Type B pancreatic cell (in vitro differentiated cells): Measurements from ENCODE around the gene PLA2G2A. TPM values are rescaled to one million over a fixed set of nuclear protein-coding genes. Genes with fewer than 3 reads are reported as not detected.

Experiments
- DNase-seq: peaks from one replicate; pipeline ENCODE4 v3.0.0; 2021; ENCODE audit warnings: mixed read lengths; ENCODE audit not compliant: unreplicated experiment; ENCODE audit errors: extremely low spot score
- H3K27ac Mint-ChIP-seq: 2 replicates; pipeline ENCODE4 v1.8.0; 2021; ENCODE audit warnings: mild to moderate bottlenecking, mixed read lengths
- H3K27me3 Mint-ChIP-seq: 2 replicates; pipeline ENCODE4 v1.8.0; 2021; ENCODE audit warnings: mixed read lengths
- H3K36me3 Mint-ChIP-seq: 2 replicates; pipeline ENCODE4 v1.8.0; 2021; ENCODE audit warnings: mixed read lengths
- H3K4me1 Mint-ChIP-seq: one replicate; pipeline ENCODE4 v1.8.0; 2021; ENCODE audit warnings: mixed read lengths; ENCODE audit not compliant: unreplicated experiment
- H3K4me3 Mint-ChIP-seq: 2 replicates; pipeline ENCODE4 v1.8.0; 2021; ENCODE audit warnings: mild to moderate bottlenecking, mixed read lengths
- H3K9me3 Mint-ChIP-seq: 2 replicates; pipeline ENCODE4 v1.8.0; 2021; ENCODE audit warnings: mixed read lengths
- total RNA-seq: library from RNA; stranded (reverse); gene quantifications from 2 replicates; pipeline ENCODE4 v1.2.1, GENCODE V29; 2021; ENCODE audit warnings: low replicate concordance
- TF ChIP-seq, protein P1 (sequence below): fragments of 200-600 bp; sonication (generic); conservative IDR thresholded peaks from 2 replicates; pipeline ENCODE4 v1.5.0; 2021; ENCODE audit warnings: antibody characterized with exemption, mild to moderate bottlenecking

Gene PLA2G2A
- total RNA-seq, 1 donor from 2014 or later: 53.2 TPM

DNA sequence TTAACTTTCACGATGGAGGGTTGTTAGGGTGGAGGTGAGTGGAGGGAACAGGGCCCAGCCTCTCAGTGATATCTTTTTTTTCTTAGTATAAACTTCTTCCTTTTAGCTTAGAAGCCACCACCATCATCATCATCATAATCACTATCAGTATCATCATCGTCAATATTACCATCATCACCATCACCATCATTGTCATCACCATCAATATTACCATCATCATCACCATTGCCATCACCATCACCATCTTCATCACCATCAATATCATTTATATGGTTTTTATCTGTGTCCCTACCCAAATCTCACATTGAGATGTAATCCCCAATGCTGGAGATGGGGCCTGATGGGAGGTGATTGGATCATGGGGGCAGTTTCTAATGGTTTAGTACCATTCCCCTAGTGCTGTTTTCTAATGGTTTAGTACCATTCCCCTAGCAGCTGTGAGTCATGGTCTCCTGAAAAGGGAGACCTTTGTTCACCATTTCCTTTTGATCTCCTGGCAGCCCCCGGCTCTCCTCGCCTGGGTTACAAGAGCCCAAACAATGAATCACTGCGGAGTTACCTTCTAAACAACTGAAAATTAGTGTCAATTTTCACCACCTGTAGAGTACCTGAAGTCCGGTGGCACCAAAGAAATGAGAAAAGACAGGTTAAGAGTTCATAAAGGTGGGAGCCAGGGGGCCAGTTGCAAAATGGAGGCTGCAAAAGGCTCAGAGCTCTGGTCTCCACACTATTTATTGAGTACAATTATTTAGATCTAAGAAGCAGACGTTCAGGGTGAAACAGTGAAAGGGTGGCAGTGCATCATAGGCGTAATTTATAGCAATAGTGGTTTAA is 52.9 kb downstream of the PLA2G2A start:
- peaks cover 12% of the 10 kb centered on the region for H3K4me1 Mint-ChIP-seq
- no peak for DNase-seq
- H3K9me3 Mint-ChIP-seq: peaks cover 4% of the 10 kb centered on the region
- TF ChIP-seq, protein P1, sequence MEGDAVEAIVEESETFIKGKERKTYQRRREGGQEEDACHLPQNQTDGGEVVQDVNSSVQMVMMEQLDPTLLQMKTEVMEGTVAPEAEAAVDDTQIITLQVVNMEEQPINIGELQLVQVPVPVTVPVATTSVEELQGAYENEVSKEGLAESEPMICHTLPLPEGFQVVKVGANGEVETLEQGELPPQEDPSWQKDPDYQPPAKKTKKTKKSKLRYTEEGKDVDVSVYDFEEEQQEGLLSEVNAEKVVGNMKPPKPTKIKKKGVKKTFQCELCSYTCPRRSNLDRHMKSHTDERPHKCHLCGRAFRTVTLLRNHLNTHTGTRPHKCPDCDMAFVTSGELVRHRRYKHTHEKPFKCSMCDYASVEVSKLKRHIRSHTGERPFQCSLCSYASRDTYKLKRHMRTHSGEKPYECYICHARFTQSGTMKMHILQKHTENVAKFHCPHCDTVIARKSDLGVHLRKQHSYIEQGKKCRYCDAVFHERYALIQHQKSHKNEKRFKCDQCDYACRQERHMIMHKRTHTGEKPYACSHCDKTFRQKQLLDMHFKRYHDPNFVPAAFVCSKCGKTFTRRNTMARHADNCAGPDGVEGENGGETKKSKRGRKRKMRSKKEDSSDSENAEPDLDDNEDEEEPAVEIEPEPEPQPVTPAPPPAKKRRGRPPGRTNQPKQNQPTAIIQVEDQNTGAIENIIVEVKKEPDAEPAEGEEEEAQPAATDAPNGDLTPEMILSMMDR: no peak
- H3K36me3 Mint-ChIP-seq: no peaks in the 10 kb centered on the region
- H3K27ac Mint-ChIP-seq: peak overlapping the region; percentile 72
- no peak overlapping the region for H3K4me3 Mint-ChIP-seq
- H3K27me3 Mint-ChIP-seq: no peaks in the 10 kb centered on the region

Other genes with a start within 250 kb of the PLA2G2A start
- 10.2 and 16.7 TPM in 2 replicates for gene TMCO4, start 179.7 kb downstream of the PLA2G2A start, total RNA-seq
- 1.3 and 1.9 TPM in 2 replicates for gene RNF186, start 164.3 kb downstream of the PLA2G2A start, total RNA-seq
- 8.3 and 23.1 TPM in 2 replicates for gene OTUD3, start 97.2 kb downstream of the PLA2G2A start, total RNA-seq
- gene PLA2G2E, start 56.0 kb downstream of the PLA2G2A start, total RNA-seq: not detected in 2 replicates
- gene PLA2G5, start 90.6 kb upstream of the PLA2G2A start, total RNA-seq: not detected in 2 replicates
- not detected in 2 replicates for gene PLA2G2D, start 139.9 kb upstream of the PLA2G2A start, total RNA-seq
- not detected in 2 replicates for gene PLA2G2F, start 159.7 kb upstream of the PLA2G2A start, total RNA-seq
- 1.6 and 5.0 TPM in 2 replicates for gene UBXN10, start 206.5 kb upstream of the PLA2G2A start, total RNA-seq
- gene PLA2G2C, start 206.9 kb upstream of the PLA2G2A start, total RNA-seq: not detected in 2 replicates